Measurements from ENCODE around the gene ONECUT2.

ONECUT2 gene

GRCh38 chr18:57529151-57529550 is 94.0 kb downstream of the ONECUT2 start:
- no peak for DNase-seq (ENCODE audit: low read depth)

GRCh38 chr18:57533006-57533867 is 98.1 kb downstream of the ONECUT2 start:
- no peak for DNase-seq (ENCODE audit: low read depth)

- DNase-seq (ENCODE audit: low read depth) = no peak
These were observed 98.8 kb downstream of the ONECUT2 start for GRCh38 chr18:57533868-57534510.

GRCh38 chr18:57534511-57534909 is 99.3 kb downstream of the ONECUT2 start:
- no peak for DNase-seq (ENCODE audit: low read depth)

GRCh38 chr18:57538614-57539013 is 103.4 kb downstream of the ONECUT2 start:
- DNase-seq (ENCODE audit: low read depth) = no peak

- no peak for DNase-seq (ENCODE audit: low read depth)
These were observed 104.5 kb downstream of the ONECUT2 start for GRCh38 chr18:57539702-57540101.

All from activated T-cell treated with anti-CD3 and anti-CD28 coated beads for 24 hours (primary cell).